Tibial artery (tissue), 4 donors: Measurements from ENCODE around the gene PKIB.

ENCODE experiments used
- DNase-seq, 2 donors: peaks; one replicate each; pipeline ENCODE4 v3.0.0-alpha.2; 2019
- H3K27ac ChIP-seq, 2 donors: fragments of 200-600 bp; sonication (generic) in 1 of 2; 1 replicate in 1 of 2; 2 replicates in 1 of 2; pipeline ENCODE4 v1.5.1; 2018 to 2019; ENCODE audit warnings: mild to moderate bottlenecking in 1 of 2
- H3K27me3 ChIP-seq, 2 donors: fragments of 200-600 bp; sonication (generic) in 1 of 2; one replicate each; pipeline versions ENCODE4 v1.5.1 to v1.6.0; 2016 to 2019
- H3K36me3 ChIP-seq, 3 donors: fragments of 200-600 bp; sonication (generic) in 2 of 3; one replicate each; pipeline ENCODE4 v1.5.1; 2016 to 2019; ENCODE audit warnings: mild to moderate bottlenecking in 2 of 3
- H3K4me1 ChIP-seq, 4 donors: fragments of 200-600 bp; sonication (generic) in 2 of 4; 1 replicate in 3 of 4; 2 replicates in 1 of 4; pipeline ENCODE4 v1.5.1; 2016 to 2019
- H3K4me3 ChIP-seq, 2 donors: fragments of 200-600 bp; sonication (generic) in 1 of 2; 1 replicate in 1 of 2; 2 replicates in 1 of 2; pipeline ENCODE4 v1.5.1; 2018 to 2019; ENCODE audit warnings: mild to moderate bottlenecking in 2 of 2
- H3K9me3 ChIP-seq, 3 donors: fragments of 200-600 bp; sonication (generic) in 1 of 3; one replicate each; pipeline ENCODE4 v1.5.1; 2016 to 2019
- intact Hi-C: fragments of 100-400 bp; cut with DNase I; formaldehyde crosslinking; loops from one replicate; pipeline ENCODE4 v1.15.0; 2023; ENCODE audit warnings: low total_unique reads
- TF ChIP-seq, protein P1 (sequence below), 2 experiments: fragments of 200-600 bp in 1 of 2; fragments of 450-650 bp in 1 of 2; IDR thresholded peaks; one replicate each; pipeline ENCODE4 v1.5.1; 2017 to 2019; ENCODE audit warnings: antibody characterized with exemption in 2 of 2, mild to moderate bottlenecking in 1 of 2, moderate library complexity in 1 of 2

PKIB gene

DNA sequence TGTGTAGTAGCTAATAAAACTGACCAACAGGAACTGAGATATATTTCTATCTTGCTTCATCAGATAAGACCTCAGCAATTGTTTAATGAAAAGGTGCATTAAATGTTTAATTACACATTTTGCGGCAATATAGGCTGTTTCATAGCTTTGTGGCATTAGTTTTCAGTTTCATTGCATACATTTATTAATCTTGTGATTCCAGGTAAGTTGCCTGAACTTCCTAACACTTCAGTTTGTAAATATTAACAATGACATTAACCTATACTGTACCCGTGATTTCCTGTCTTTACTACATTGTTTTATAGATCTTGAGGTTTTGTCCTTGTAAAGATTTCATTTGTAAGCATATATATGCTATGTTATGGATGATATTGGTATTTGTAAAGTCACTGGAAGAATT is 66.5 kb downstream of the PKIB start:
- Histone ChIP-seq H3K4me3 (no peak overlapping the region), H3K27me3 (no peaks in the 10 kb centered on the region), H3K4me1 (no peaks in the 10 kb centered on the region), H3K36me3 (no peaks in the 10 kb centered on the region), H3K27ac (no peak overlapping the region), H3K9me3 (no peaks in the 10 kb centered on the region)
- no peak for DNase-seq
- TF ChIP-seq, protein P1, sequence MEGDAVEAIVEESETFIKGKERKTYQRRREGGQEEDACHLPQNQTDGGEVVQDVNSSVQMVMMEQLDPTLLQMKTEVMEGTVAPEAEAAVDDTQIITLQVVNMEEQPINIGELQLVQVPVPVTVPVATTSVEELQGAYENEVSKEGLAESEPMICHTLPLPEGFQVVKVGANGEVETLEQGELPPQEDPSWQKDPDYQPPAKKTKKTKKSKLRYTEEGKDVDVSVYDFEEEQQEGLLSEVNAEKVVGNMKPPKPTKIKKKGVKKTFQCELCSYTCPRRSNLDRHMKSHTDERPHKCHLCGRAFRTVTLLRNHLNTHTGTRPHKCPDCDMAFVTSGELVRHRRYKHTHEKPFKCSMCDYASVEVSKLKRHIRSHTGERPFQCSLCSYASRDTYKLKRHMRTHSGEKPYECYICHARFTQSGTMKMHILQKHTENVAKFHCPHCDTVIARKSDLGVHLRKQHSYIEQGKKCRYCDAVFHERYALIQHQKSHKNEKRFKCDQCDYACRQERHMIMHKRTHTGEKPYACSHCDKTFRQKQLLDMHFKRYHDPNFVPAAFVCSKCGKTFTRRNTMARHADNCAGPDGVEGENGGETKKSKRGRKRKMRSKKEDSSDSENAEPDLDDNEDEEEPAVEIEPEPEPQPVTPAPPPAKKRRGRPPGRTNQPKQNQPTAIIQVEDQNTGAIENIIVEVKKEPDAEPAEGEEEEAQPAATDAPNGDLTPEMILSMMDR (IDR thresholded peaks at IDR 0.05), result no peak
- intact Hi-C loops, result no loop called here

DNA sequence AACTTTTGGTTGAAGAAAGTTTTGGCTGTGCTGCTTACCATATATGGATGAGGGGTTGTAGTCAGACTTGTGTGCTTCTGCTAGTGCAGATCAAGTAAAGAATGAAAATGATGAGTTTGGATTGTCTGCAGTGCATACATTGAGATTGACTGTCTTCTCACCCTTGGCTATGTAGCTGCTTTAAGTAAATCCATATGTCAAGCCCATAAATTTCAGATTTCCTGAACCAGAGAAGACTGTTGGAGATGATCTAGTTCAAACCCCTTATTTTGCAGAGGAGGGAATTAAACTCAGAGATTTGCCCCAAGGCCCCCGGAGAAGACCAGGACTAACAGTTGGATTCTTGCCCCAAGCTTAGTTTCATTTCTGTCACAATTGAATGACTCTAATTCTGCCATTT is 67.2 kb downstream of the PKIB start:
- TF ChIP-seq, protein P1 (IDR thresholded peaks at IDR 0.05), result no peak
- Histone ChIP-seq H3K27me3 (no peaks in the 10 kb centered on the region), H3K9me3 (no peaks in the 10 kb centered on the region), H3K4me1 (no peaks in the 10 kb centered on the region), H3K27ac (no peak overlapping the region), H3K4me3 (no peak overlapping the region), H3K36me3 (no peaks in the 10 kb centered on the region)
- intact Hi-C loops, result no loop called here
- DNase-seq, result no peak

DNA sequence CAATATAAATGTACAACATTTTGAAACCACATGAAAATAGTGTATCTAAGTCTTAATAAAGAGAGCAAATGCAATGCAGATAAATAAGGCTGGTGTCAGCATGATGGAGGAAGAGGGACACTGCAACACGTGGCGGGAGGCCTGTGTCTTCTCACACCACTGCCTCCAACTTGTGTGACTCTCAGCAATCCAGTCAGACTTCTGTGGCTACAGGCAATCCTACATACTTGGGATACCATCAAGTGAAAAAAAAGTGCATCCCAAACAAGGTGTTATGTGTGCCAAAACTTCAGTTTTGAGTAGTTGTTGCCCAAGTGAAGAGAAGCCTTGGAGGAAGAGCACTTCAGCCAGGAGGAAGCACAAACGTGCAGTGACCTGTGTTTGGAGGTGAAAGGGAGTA is 68.6 kb downstream of the PKIB start:
- no peaks in the 10 kb centered on the region for H3K9me3 ChIP-seq
- no peak for DNase-seq
- H3K4me1 ChIP-seq, result no peaks in the 10 kb centered on the region
- intact Hi-C loops, result no loop called here
- no peaks in the 10 kb centered on the region for H3K36me3 ChIP-seq
- no peak overlapping the region for H3K27ac ChIP-seq
- H3K4me3 ChIP-seq, result no peak overlapping the region
- no peaks in the 10 kb centered on the region for H3K27me3 ChIP-seq
- TF ChIP-seq, protein P1 (IDR thresholded peaks at IDR 0.05), result no peak

DNA sequence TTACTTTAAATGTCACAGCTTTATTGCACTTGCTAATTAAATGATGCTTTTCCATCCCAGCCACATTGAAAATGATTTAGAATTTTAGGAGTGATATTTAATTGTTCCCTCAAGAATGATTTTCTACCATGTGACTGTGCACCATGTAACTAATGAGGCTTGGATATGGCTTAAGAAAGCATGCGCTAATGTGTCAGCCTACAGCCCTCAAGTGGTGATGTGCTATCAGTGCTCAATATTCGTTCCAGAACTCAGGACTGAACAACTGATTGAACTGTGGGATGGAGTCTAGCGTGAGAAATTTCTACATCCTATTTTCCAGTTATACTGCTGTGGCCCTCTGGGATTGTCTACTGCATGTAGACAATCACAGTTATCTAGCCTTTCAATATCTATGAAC is 71.5 kb downstream of the PKIB start:
- Histone ChIP-seq H3K27me3 (no peaks in the 10 kb centered on the region), H3K4me1 (no peaks in the 10 kb centered on the region), H3K9me3 (no peaks in the 10 kb centered on the region), H3K36me3 (no peaks in the 10 kb centered on the region), H3K4me3 (no peak overlapping the region), H3K27ac (no peak overlapping the region)
- no peak for DNase-seq
- TF ChIP-seq, protein P1 (IDR thresholded peaks at IDR 0.05), result no peak
- intact Hi-C loops, result no loop called here

DNA sequence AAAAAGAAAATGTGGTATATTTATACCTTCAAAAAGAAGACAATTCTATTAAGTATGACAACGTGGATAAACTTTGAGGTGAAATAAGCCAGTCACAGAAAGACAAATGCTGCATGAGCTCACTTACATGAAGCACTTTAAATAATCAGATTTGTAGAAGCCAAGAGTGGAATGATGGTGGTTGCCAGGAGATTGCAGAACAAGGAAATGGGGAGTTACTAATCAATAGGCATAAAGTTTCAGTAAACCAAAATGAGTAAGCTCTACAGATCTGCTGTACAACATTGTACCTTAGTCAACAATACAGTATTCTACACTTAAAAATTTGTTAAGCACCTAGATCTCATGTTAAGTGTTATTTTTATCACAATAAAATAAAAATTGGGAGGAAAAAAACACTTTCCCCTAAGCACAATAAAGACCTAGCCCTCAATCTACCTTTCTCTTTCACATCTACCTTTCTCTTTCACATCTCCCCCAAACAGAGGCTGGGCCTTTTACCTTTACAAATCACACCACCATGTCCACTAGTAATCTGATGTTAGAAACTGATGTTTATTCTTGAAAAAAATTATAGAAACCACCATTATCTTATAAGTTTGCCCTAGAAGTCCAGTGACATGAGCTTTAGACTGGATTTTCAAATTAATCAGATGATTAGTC is 73.9 kb downstream of the PKIB start:
- no peaks in the 10 kb centered on the region for H3K27me3 ChIP-seq
- no peaks in the 10 kb centered on the region for H3K9me3 ChIP-seq
- intact Hi-C loops, result no loop called here
- H3K36me3 ChIP-seq, result no peaks in the 10 kb centered on the region
- no peaks in the 10 kb centered on the region for H3K4me1 ChIP-seq
- DNase-seq, result no peak
- no peak overlapping the region for H3K27ac ChIP-seq
- TF ChIP-seq, protein P1 (IDR thresholded peaks at IDR 0.05), result no peak
- H3K4me3 ChIP-seq, result no peak overlapping the region

DNA sequence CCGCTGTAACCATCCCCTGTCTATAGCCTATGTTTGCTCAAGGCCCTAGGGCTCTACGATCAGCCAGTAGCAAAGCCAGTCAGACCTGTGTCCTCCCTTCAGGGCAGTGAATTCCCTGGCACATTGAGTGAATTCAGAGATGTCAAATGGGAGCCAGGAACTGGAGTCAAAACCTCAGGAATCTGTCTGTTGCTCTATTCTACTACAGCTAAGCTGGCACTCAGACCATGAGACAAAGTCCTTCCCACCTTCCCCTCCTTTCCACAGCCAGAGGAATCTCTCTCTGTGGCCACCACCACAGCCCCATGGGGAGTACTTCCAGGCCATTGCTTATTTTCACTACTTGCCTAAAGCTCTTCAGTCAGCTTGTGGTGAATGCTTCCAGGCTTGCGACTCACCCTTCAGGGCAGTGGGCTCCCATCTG is 82.0 kb downstream of the PKIB start:
- no peak overlapping the region for H3K27ac ChIP-seq
- DNase-seq, result no peak
- no peaks in the 10 kb centered on the region for H3K9me3 ChIP-seq
- H3K4me1 ChIP-seq, result no peaks in the 10 kb centered on the region
- H3K36me3 ChIP-seq, result no peaks in the 10 kb centered on the region
- TF ChIP-seq, protein P1 (IDR thresholded peaks at IDR 0.05), result no peak
- H3K27me3 ChIP-seq, result no peaks in the 10 kb centered on the region
- intact Hi-C loops, result no loop called here
- no peak overlapping the region for H3K4me3 ChIP-seq
